M059J (cell line): ENCODE measurements around the gene KDM8. TPM values are rescaled to one million over a fixed set of nuclear protein-coding genes. Genes with fewer than 3 reads are reported as not detected.

Experiments used
- DNase-seq: peaks from one replicate; pipeline ENCODE4 v3.0.0-alpha.2; 2012; ENCODE audit warnings: low read depth
- total RNA-seq: library from RNA; depleted of rRNA; stranded (reverse); fragments of >200 nt; shearing (Covaris generic); gene quantifications from 2 replicates; pipeline ENCODE4 v1.2.3, GENCODE V29; 2014; rRNA removed

The KDM8 gene
- total RNA-seq: 1.6 and 4.7 TPM in 2 replicates

DNA sequence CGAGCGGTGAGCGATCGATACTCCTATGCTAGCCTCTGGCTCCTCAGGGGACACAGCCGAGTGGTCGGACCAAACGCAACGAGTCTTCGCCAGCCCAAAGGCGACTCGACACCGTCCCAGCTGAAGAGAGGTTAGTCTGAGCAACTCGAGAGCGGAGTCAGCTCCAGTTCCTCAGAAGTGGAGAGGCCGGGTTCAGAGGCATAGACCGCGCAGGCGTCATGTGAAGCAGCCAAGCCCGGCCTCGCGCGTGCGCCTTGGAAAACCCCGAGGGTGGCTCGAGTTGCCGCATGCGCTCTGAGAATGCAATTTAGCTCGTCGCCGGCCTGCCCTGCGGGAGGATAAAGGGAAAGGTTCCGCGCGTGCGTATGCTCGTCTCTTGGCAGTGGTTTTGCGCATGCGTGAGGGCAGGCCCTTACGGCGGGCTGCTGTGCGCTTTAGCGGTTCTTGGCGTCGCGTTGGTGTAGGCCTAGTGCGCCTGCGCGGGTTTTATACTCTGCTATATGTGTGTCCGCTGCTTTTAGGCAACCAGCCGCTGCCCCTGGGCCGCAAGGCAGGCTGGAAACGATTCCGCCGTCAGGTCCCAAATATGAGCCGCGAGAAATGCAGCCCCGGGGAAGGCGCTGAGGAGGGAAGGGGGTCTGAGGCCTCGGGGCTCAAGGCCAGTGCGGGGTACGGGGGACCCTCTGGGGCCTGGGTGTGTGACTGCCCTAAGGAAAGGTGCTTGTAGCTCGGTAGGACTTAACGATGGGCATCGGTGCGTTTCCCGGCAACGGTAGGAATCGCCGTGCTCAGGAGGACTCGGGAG lies at the start of gene KDM8:
Gene KDM8, plus strand, starts transcription at position 20 of the 805 bp plus-strand sequence. CDS start 6,598 bp downstream, outside the sequence.
- DNase-seq: peak; percentile 99

DNA sequence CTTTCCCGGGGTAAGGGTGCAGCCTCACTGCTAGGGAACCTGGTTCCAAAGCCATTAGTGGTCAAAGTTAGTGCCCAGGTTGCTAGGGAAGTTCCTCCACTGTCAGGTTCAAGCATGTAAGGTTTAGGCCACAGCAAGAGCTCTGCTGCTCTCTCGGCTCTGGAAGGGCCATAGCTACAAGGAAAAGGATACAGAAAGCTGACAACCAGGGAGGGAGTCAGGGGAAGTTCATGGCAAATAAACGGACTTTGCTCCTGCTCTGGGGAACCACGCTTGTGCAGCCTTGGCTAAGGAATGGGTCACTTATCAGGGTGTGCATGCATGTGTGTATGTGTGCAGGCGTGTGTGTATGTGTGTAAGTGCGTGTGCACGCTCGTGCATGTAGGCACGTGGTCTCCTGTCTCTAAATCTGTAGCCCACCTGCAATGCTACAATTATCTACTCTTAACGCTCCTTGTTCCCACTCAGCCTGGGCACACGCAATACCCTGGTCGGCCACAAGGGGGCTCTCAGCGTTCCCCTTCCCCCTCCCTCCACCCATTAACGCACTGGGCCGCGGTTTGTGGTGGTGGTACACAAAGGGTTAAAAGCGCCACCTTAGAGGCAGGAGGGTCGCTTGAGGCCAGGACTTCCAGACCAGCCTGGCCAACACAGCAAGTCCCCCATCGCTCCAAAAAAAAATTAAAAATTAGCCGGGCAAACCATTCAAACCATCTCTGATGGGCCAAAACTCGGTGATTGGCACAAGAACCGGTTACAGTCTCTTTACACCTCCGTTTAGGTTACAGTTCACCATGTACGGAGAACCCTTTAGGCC lies 48.4 kb upstream of the KDM8 start:
- DNase-seq: peak; percentile 16

DNA sequence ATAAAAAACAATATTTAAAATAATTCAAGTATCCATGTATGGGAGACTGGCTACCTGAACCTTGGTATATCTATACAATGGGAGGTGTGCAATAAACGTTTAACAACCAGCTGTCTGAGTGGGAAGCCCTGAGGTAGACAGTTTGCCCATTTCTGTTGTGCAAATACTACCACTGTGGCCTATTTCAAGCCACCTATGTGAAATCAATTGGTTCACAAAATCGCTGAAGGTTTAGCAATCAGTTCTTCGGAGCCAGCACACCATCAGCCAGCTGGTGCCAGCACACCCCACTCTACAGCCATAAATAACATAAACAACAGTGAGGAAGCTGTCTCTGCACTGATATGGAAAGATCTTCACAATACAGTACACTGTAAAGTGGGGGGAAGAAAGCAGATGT lies 46.7 kb upstream of the KDM8 start:
- no peak for DNase-seq

DNA sequence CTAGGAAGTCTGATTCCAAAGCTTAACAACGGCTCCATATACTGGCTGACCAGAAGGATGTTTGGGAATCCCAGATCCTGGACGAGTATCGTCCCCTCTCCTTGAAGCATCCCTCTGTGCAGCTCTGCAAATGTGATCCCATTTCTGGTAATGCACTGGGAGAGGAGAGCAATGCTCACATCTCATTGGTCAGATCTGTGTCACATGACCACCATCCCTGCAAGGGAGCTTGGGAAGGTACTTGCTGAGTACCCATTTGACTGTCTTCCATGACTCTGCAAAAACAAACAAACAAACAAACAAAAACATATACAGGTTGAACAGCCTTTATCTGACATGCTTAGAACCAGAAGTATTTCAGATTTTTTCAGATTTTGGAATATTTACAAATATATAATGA lies 41.9 kb upstream of the KDM8 start:
- no peak for DNase-seq

DNA sequence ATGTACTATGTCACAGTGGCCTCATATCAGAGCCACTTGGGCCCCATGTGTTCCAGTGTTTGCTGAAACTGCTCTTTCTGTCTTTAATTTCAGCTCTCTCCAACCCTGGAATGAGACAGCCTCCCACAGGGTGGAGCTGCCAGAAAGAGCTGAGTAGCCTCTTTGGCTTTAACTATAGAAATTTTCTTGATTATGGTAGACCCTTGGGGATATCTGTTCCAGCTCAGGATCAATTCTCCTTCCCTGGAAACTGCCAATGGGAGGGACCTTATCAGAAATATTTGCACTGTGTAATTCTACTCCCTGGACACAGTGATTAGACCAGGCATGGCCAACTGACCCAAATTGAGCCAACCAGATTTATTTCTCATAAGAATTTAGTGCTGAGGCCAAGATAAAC lies 39.0 kb upstream of the KDM8 start:
- no peak for DNase-seq

- DNase-seq: no peak
Observed at GRCh38 chr16:27165576-27165975, 37.8 kb upstream of the KDM8 start.

GRCh38 chr16:27168790-27169189 lies 34.5 kb upstream of the KDM8 start:
- DNase-seq: no peak

- peak; percentile 84 for DNase-seq
Observed at GRCh38 chr16:27169511-27170071, 33.7 kb upstream of the KDM8 start.

- no peak for DNase-seq
Observed at GRCh38 chr16:27171584-27171983, 31.7 kb upstream of the KDM8 start.

DNA sequence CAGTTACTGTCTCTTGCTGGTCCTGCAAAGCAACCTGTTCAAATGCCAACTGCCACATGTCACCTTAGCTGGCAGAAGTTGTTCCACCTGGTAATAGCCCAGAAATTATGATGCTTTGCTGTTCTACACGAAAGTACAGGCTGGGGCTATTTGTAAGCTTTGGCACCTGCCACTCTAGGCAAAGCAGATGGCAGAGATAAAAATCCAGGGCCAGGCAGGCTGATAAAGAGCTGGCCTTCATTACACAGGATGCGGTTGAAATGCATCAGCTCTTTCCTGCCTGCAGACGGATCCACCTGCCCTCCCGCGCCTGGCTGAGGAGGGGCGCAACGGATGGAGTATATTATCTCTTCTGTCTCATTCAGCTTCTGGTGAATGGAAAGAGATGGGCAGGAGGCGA lies 29.3 kb upstream of the KDM8 start:
- DNase-seq: peak; percentile 31

GRCh38 chr16:27174798-27175197 lies 28.5 kb upstream of the KDM8 start:
- peak; percentile 69 for DNase-seq

DNA sequence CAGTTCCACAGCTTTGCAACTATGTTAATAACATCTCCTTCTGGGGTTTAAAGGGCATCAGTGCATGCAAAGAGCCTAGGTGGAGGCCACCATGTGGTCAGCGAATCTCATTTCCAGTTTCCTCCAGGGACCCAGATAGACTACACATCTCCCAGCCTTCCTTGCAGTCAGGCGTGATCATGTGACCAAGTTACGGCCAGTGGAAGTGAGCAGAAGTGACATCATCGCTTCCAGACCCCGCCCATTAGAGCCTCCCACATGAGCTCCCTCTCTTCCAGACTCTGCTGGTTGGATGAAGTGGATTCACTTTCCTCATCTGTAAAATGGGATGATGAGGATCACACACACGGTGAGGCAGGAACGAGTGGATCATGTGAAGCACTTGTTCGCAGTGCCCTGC lies 27.4 kb upstream of the KDM8 start:
- DNase-seq: no peak

GRCh38 chr16:27177031-27177774 lies 26.1 kb upstream of the KDM8 start:
- DNase-seq: peak; percentile 81

- DNase-seq: peak; percentile 48
Observed at GRCh38 chr16:27179500-27180072, 23.7 kb upstream of the KDM8 start.

DNA sequence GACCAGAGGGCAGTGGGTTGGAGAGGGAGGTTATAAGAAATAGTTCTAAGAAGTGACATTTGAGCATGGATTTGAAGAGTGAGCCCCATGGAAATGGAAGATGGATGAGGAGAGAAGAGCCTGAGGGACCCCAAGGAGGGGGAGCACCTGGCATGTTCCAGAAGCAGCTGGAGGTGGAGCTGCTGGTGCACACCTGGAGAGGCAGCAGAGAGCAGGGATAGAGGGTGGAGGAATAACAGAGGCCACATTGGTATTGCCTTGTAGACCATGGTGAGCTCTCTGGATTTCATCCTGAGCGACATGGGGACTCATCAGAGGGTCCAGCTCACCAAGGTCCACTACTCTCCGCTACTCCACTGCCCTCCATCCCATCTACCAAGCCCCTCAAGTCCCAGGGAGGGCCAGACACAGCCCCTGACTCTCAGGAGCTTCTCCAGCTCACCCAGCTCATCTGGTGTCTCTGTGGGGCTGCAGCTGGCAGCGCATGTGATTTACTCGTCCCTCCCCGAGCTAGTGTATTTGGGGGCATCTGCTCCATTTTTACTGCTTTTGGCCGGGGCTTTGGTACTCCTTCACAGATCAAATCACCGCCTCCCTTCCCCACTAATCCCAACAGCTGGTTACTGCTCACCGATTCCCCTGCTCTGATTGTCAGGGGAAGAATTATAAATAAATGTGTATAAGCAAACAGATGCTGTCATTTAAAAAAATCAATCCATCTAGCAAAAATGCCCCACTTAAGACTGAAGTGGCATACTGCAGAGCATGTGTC lies 22.1 kb upstream of the KDM8 start:
- no peak for DNase-seq

- DNase-seq: no peak
Observed at GRCh38 chr16:27182906-27183405, 20.4 kb upstream of the KDM8 start.

- DNase-seq: no peak
Observed at GRCh38 chr16:27185776-27186130, 17.6 kb upstream of the KDM8 start.

DNA sequence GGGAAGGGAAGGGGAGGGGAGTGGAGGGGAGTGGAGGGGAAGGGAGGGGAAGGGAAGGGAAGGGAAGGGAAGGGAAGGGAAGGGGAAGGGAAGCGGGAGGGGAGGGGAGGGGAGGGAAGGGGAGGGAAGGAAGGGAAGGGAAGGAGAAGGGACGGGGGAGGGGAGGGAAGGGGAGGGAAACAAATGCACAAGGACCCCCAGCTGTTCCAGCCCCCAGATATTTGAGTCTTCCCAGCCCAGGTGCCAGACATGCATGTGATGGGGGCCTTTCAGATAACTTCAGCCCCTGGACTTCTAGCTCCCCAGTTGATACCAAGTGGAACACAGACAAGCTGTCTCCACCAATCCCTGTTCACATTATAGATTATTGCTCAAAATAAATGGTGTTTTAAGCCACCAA lies 14.7 kb upstream of the KDM8 start:
- DNase-seq: no peak

DNA sequence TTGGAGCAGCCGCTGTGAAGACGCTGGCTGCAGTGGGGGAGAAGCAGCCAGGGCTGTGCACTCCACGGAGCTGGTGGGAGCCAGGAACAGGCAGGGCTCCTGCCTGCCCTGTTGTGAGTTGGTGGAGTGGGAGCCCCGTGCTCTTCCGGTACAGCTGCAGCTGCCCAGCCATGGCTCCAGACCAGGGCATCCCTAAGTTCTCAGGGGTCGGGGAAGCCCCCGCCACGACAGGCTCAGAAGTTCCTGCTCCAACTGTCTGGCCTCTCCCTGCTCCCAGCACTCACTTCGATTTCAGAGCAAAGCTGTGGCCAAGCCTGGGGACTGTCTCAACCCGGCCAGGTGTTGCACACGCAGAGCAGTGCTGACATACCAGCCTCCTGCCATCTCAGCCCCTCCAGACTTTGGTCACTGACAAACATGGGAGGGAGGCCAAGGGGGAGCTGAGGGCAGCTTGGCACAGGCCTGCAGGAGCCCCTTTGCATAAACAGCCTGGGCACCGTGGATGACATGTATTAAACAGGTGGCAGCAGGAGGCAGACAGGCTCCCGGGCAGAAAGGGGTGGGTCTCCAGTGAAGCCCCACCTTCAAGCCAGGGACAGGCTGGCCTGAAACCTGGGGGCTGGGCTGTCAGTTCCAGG lies 13.9 kb upstream of the KDM8 start:
- DNase-seq: no peak

GRCh38 chr16:27190316-27190871 lies 12.9 kb upstream of the KDM8 start:
- no peak for DNase-seq
